AML-193 (cell line): ENCODE results near the gene BTBD7.

Source experiments
- DNase-seq, 2 experiments: peaks; one replicate each; lab custom pipeline; 2025; lab: John Stamatoyannopoulos, UW

Gene BTBD7

DNA sequence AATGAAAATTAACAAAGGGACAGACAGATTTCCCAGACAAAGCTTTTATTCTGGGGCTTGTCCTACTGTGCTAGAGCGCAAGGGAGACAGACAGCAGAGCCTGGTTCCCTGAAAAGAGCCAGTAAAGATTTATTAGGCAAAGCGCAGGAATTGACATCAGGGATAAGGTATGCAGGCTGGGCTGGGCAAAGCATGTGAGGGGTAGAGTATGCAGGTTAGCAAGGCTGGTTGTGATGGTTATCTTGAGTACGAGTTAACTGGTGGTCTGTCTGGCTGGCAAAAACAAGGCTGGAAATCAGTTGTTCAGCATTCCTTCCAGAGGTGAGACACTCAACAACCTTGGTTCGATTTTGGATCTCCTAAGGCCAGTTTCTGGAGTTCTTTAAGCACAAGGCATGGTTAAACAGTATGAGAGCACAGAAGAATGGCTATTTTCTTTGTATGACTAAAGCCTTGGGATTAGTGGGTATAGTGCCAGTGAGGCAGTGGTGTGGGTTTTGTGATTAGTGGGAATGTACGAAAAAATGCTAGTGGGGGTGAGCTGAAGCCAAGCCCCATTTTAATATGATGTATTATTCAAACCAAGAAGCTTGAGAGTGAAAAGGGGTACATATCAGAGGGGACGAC is 30.9 kb downstream of the BTBD7 start:
- DNase-seq: no peak

DNA sequence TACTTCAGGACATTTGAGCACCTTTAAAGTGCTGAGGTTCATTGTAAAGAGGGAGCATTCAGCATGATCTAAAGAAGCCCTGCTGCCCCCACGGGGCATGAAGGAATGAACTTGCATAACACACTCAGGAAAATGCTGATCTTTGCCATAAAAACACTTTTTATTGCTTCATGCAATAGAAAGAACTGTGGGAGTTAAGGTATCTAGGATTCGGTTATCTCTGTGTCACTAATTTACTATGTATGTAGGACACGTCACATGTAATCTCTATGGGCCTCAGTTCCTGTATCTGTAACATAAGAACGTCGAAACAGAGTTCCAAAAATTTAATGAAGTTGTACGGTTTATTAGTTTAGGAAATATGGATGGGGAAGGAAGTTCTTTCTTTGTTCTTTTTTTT is 33.0 kb downstream of the BTBD7 start:
- DNase-seq: no peak

DNA sequence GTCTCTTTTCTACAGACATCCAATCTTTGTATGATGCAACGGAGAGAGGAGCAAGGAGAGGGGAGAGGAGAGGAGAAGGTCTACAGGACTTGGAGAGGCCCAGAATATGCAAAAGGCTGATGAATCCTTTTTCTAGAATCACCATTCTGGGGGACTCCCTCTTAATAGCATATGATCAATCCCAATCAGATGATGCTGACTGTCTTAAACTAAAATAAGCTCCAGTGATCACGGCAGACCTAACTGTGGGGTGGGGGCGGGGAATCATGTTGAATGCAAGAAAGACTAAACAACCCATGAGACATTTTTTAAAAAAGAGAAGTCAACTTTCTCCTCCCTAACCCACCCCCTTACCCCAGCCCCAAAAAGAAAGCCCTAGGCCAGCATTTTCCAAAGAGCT is 33.4 kb downstream of the BTBD7 start:
- DNase-seq: no peak

DNA sequence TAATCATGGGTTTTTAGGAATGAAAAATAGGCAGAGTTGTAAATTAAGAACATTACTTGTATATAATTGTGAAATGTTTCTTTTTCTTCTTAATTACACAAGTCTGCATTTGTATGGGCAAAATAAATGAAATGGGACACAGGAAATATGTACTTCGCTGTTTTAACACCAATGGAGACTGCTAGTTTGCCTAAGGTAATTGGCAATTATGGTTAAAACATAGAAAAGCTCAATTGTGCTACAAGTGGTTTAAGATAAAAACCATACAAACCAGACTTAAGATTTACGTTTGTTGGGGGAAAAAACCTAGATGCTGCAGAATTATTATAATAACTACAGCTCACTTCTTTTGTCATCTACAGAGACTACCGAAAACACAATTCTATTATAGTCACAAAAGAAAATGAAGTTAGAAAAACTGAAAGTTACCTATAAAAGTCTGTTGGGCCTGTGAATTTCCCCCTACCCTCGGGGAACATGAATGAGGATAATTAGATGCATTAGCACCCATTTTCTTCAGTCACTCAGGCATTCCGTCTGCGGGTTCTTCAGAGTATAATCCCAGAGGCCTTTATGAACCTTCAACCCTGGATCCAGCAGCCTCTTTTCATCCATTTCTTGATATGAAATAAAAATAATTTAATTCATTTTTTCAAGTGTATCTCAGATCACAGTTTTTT is 37.2 kb downstream of the BTBD7 start:
- DNase-seq: no peak

DNA sequence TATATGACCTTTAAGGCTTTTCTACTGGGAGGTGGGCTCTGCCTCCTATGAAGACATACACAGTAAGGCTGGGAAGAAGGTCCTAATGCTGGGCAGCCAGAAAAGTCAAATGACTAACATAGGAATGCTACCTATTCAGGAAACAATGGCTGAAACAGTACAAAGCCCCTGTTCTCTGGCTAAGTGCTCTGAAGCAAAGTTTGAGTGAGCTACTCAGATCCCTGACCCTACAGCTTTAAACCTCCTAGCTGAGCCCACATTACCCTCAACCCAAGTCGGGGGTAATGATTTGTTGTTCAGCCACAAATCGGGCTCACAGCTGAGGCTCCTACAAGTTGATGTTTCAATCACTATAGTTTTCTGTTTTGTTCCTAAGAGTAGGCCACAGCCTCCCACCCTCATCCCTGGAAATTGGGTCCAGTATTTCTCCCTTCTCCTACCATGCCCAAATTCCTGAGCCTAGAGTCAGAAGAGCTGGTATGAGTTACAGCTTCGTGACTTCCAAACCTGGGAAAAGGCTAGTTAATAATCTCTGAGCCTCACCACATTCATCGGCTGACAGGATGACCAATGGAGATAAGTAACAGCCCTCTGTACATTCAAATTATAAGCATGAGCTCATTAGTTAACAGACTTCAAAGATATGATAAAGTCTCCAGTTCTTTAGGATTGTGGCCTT is 46.5 kb downstream of the BTBD7 start:
- no peak for DNase-seq

DNA sequence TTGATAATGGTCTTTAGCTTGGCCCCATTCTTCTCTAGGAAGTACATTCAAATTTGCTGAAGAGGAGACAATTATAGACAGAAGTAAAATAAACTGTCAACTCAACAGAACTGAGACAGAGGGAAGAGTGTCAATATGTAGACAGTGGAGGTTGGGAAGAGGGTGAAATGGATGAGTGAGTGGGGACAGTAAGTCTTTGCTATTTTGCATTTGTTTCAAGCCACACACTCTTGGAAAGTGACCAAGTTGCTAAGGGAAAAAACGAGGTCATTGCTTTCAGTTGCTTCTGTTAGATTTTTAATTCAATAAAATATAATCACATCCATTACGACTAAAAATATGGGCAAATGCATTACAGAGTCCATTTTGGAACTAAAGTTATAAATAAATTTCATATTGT is 47.8 kb downstream of the BTBD7 start:
- DNase-seq: no peak

DNA sequence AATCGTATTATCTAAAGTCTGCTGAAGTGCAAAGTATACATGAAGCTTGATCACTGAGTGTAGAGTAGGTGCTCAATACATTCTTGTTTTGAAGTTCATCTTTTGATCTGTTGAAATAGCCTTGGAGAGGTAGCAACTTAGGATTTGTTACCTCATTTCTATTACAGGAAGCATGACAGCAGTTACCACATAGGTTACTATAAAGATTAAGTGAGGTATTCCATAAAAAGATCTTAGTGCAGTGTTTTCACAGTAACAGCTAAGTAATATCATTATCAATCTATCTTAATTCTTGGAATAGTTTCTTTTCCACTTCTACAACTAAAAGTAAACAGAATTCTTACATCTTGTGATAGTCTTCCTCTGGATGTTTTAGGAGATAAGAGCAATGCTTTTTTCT is 50.9 kb downstream of the BTBD7 start:
- DNase-seq: no peak

DNA sequence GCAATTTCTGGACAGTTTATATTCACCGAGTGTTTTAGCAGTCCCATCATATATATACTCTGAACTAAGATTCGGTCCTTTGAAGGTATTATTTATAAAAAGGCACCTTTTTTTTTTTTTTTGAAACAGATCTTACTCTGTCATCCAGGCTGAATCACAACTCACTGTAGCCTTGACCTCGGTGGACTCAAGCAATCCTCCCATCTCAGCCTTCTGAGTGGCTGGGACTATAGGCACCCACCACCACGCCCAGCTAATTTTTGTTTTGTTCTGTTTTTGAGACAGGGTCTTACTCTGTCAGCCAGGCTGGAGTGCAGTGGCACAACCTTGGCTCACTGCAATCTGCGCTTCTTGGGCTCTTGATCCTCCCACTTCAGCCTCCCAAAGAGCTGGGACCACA is 52.1 kb downstream of the BTBD7 start:
- no peak for DNase-seq

DNA sequence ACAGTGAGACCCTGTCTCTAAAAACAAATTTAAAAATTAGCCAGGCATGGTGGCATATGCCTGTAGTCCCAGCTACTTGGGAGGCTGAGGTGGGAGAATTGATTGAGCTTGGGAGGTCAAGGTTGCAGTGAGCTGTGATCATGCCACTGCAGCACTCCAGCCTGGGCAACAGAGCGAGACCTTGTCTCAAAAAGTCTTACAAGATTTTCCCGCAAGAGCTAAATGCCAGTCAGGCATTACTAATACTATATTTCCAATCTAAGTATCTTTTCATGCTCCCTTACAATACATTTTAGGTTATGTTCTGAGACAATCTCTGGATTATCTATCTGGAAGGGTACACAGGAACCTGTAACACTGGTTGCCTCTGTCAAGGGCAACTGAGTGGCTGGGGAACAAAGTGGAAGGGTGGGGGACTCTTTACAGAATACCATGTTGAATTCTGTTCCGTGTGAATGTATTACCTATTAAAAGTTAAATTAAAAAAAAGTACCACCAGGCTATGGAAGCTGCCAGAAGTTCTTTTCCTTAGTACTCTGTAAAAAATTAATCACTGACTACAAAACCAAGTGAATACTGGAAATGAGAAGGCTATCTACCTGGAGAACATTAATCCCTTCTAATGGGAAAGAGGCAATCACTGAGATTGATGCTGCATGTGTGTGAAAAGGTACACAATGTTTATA is 56.7 kb downstream of the BTBD7 start:
- no peak for DNase-seq

DNA sequence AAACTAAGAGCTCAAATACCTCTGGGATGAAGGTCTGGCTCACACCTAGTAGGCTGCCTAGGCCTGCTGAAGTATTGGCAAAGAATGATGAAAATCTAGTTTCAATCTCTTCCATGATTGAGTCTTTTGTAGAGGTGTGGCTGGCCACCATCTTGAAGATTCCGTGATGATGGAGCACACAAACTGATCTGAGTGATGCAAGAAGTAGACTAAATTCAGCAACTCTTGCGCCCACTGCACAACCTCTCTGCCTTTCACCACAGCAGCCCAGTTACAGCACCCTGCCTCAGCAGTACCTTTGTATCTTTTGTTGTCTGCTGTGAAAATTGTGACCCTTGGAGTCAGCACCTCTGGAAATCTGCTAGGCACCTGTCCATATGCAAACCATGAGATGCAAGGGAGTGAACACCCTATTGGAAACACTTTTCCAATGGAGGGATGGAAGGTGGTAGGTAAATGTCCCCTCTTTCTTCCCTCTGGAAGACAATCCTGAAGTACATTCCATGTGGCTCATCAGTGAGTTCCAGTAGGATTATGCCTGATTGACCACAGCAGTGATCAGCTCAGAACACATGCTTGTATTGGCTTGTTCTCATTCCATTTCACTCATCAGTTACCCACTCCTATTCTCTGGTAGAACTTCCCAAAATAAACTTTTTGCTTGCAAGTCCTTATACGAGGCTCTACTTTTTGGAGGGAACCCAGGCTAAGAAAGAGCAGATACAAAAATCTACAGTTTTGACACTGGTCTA is 58.6 kb downstream of the BTBD7 start:
- no peak for DNase-seq

DNA sequence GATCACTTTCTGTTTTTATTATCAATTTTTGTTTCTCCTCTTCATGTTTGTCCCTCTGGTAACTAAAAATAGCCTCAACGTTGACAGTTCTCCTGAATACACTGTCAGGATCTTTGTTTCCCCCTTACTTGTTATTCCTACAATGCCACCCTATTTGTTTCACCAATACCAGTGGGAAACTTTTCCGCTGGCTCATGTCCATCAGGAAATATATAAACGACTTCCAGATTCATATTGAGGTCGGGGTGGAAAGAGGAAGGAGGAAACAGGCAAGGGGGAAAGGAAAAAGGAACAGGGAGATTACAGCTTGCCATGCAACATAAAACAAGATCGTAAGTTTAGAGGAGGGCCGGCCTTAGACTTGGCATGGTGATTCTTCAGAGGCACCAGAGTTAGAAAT is 61.7 kb downstream of the BTBD7 start:
- DNase-seq: no peak

DNA sequence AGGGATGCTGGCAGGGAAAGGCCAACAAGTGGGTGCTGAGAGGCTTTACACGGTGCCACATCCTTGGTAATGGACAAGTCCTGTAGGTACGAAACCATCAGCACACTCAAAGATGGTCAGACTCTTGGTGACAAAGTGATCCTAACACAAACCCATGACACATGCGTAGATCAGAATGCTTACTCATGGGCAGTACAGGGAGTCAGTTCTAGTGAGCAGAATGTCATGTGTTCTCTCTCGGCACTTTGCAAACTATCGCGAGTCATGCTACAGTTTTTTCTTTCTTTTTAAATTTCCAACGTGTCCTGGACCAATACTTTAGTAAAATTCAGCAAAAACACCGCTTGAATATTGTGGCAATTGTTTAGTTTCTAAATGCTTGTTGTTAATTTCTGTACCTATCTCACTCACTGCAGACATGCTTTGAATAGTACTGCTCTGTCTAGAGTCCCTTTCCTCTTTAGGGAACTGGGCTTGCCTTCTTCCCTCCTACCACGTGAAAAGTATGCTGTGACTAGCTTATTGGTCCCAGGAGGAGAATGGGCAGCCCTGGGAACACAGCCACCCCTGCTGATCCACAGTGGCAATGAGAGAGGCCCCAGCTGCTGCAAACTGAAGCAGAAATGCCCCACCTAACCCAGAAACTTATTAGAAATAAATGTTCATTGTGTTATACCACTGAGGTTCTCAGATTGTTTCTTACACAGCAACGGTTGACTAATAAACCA is 63.3 kb downstream of the BTBD7 start:
- DNase-seq: no peak

DNA sequence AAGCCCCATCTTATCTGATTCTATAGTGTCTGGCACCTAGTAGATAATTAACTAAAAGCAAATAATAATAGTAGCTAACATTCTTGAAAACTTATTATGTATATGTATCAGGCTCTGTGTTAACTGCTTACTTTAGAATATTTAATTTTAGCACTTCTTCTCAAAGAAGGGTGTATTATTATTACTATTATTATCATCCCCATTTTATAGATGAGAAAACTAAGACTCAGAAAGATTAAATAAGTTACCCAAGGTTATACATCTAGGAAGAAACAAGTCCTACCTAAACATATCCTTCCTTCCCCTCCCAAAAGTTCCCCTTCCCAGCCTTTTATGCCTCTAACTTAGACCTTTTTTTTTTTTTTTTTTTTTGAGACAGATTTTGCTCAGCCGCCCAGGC is 64.4 kb downstream of the BTBD7 start:
- DNase-seq: no peak

DNA sequence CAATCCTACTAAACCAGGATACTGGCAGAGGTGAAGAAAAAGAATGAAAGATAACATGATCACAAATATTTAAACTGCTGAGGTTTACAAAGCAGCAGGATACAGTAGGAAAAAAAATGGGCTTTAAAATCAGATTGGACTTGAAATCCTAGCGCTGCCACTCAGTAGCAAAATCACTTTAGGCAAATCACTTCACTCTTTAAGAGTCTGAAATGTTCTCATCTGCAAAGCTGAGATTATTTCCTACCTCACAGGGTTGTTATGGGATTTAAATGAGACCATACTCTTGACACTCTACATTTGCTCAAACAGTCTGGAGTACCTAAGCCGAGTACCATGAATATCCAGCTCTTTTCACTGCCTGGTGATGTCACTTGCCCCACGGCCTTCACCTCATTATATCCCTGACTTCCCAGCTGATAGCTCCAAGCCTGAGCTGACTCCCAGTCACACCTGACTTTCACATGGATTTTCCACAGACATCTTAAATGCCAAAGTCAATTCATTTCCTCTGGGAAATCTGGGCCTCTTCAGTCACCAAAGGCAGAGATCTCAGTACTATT is 65.6 kb downstream of the BTBD7 start:
- no peak for DNase-seq

DNA sequence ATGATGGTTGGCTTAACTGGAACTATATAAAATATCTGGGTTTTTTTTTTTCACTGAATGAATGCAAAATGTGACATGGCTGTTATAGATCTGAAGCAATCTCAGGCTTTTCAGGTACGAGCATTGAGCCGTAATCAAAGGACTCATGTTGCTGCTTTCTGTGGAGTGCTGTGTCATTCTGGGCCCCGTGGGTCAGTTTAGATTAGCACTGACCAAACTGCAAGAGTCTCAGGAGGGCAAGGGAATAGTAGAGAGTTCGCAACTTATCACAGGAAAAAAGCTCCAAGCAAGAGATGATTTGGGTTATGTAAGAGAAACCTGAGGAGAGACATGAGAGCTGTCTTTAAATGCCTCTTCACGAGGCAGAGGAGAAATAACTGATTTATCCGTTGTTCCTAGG is 66.7 kb downstream of the BTBD7 start:
- DNase-seq: no peak

DNA sequence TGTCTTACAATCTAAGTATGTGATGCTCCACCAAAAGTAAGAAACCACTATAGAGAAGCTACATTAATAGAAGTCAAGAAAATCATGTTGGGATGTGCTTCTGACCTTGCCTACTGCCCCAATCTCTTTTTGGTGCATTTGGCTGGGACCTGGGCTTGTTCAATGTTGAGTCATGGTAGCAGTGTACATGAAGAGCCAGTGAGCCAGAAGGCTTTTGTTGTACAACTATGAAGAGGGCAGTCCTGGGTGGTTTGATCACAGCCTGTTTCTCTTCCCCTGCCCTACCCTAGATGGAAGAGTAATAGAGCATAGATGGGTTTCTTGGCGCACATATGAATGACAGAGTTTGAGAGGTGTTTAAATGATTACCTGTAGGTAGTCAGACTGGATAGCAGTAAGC is 69.4 kb downstream of the BTBD7 start:
- DNase-seq: no peak

DNA sequence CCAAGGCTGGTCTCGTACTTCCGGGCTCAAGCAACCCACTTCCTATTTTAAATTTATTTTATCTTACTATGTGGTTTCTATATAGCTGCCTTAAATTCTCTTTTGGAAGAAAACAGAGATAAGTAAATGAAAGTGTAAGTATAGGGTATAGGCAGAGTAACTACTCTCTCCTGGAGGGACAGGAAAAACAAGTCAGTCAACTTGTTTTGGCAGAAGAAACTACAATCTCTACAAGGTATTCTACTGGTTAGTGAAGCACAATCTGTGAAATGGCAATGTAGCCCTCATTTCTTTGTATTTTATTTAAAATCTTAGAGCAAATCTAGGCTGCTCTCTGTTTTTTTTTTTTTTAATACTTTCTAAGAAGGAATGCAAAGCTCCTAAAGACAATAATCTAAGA is 70.4 kb downstream of the BTBD7 start:
- no peak for DNase-seq

DNA sequence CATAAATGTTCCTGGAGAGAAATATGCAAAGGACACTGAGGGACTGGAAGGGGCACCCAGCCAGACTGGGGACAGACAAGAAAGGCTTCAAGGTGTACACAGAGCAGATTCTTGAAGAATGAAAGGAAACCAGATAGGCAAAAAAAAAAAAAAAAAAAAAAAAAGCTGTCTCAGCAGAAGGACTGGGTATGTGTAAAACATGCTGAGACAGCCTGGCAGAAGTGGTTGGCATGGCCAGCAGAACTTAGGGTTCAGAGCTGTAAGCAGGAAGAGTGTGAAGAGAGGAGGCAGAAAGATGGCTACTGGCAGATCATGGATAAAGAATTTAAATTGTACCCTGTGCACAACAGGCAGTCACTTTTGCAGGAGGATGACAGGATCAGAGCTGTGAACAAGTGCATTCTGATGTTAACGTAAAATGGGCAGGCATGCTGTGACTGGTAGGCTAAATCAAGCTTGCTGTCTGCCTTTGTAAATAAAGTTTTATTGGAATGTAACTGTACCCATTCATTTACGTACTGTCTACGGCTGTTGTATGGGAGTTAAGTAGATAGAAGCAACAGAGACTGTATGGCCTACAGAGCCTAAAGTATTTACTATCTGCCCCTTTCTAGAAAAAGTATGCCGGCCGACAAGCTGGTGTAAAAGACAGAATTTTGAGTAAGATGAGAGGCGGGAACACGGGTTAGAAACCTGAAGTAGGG is 83.6 kb downstream of the BTBD7 start:
- no peak for DNase-seq

DNA sequence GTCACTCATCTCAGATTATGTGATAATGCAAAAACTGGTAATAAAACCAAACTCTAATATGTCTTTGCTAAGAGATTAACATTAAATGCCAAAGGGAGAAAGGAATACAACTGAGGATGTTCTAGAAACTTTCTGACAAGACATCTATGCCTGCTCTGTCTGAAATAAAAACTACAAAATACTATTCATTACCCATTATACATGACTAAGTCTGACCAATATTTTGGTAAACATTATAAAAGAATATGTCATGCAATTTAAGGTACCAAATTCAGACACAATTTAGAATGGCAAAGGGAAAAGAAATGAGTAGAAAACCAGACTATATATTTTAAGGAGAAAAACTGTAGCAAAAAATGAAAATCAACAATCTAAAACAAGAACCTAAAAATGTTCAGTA is 86.3 kb downstream of the BTBD7 start:
- DNase-seq: no peak

DNA sequence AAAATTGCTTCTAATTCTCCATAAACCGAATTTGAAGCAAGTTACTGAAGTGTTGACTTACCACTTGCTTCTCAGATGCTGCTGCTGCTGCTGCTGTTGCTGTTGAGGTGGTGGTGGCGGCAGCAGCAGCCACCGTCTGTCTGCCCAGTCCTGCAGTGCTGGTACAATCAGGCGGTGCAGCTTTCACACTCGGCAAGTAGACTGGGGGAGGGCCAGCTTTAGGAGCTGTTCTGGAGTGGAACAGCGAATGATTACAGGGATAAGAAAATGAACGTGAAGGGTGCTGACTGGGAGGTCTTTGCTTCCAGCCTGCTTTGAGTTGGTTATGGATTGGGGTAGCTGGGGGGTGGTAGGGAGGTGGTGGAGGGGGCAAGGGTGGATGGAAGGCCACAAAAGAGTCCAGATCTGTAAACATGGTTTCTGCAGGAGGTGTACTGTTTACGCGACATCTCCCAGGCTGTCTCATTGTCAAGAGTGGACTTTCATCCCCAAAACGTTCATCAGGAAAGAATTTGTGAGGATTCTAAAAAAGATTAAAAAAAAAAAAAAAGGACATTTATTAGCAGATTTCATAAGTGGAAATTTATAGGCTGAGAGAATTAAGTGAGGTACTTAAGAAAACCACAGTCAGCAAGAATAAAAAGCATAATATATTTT is 86.9 kb downstream of the BTBD7 start:
- DNase-seq: no peak
